NK-92 (cell line): ENCODE measurements around the gene AZU1.
"Not testable (repeated sequence)": the region's sequence is repeated elsewhere in the genome, so short reads cannot be mapped to it uniquely, and the experiment has no call there.

Experiments
- DNase-seq: peaks from one replicate; lab custom pipeline; 2025; ENCODE audit not compliant: unreplicated experiment; lab: John Stamatoyannopoulos, UW

AZU1 gene

GRCh38 chr19:852136-853013, 24.7 kb downstream of the AZU1 start, which contains the start of gene ELANE:
Gene ELANE, plus strand, starts transcription at chr19:852303. Its CDS starts 26 bp downstream, at chr19:852329.
- DNase-seq: no peak

GRCh38 chr19:853014-853585, 25.5 kb downstream of the AZU1 start:
- DNase-seq: no peak

GRCh38 chr19:853614-854220, 26.1 kb downstream of the AZU1 start:
- not testable (repeated sequence) for DNase-seq

GRCh38 chr19:854549-854948, 26.9 kb downstream of the AZU1 start:
- no peak for DNase-seq

GRCh38 chr19:855142-855541, 27.5 kb downstream of the AZU1 start:
- no peak for DNase-seq

- no peak for DNase-seq
Measured at GRCh38 chr19:855566-856120, 28.0 kb downstream of the AZU1 start.

GRCh38 chr19:858284-858683, 30.6 kb downstream of the AZU1 start:
- no peak for DNase-seq

GRCh38 chr19:858868-859843, 31.5 kb downstream of the AZU1 start, which contains the start of gene CFD:
Gene CFD, plus strand, starts transcription at chr19:859664. Its CDS starts 26 bp downstream, at chr19:859690.
- DNase-seq: no peak

GRCh38 chr19:861141-861755, 33.6 kb downstream of the AZU1 start:
- no peak for DNase-seq

- DNase-seq: no peak
Measured at GRCh38 chr19:861756-862580, 34.3 kb downstream of the AZU1 start.

- no peak for DNase-seq
Measured at GRCh38 chr19:862581-863314, 35.1 kb downstream of the AZU1 start.

GRCh38 chr19:863315-863620, 35.6 kb downstream of the AZU1 start:
- DNase-seq: no peak

GRCh38 chr19:866769-867300, 39.2 kb downstream of the AZU1 start:
- no peak for DNase-seq

- DNase-seq: no peak
Measured at GRCh38 chr19:867301-867793, 39.7 kb downstream of the AZU1 start.

- DNase-seq: no peak
Measured at GRCh38 chr19:867855-868457, 40.3 kb downstream of the AZU1 start.

GRCh38 chr19:868458-869244, 41.0 kb downstream of the AZU1 start:
- no peak for DNase-seq
